ENCODE results near the gene PREX1. TPM values are rescaled to one million over a fixed set of nuclear protein-coding genes. Genes with fewer than 3 reads are reported as not detected.

Gene PREX1
- total RNA-seq, 1 experiment from 2014 or later, result not detected

GRCh38 chr20:48850977-48851299 is 23.1 kb upstream of the PREX1 start:
- Mint-ChIP-seq H3K27me3 (ENCODE audit: insufficient read depth, unreplicated experiment) (peaks cover 12% of the 10 kb centered on the region), H3K4me1 (ENCODE audit: insufficient read depth, unreplicated experiment) (peaks cover 10% of the 10 kb centered on the region), H3K27ac (ENCODE audit: low read depth, unreplicated experiment) (no peak overlapping the region), H3K36me3 (ENCODE audit: insufficient read depth, unreplicated experiment) (no peaks in the 10 kb centered on the region), H3K9me3 (ENCODE audit: unreplicated experiment) (no peaks in the 10 kb centered on the region), H3K4me3 (ENCODE audit: unreplicated experiment) (no peak overlapping the region)
- no peak for DNase-seq (ENCODE audit: unreplicated experiment)
- BruUV-seq (replicated peaks), result no TSS peak
- intact Hi-C loops (cut with micrococcal nuclease), result no loop called here
- TF ChIP-seq CTCF (IDR thresholded peaks at IDR 0.05; ENCODE audit: unreplicated experiment), result no peak
- ChIA-PET CTCF (interaction anchor here (0.6 to 1.0 kb wide), 2 partner anchors 33 to 335 kb away, joined by 4 to 5 read pairs; no protein-coding TSS in a partner anchor), POLR2A (interaction anchor here (0.9 kb wide), 1 partner anchor 19 kb away, joined by 3 read pairs; no protein-coding TSS in a partner anchor)

- no peak overlapping the region for H3K4me3 Mint-ChIP-seq (ENCODE audit: unreplicated experiment)
- H3K4me1 Mint-ChIP-seq (ENCODE audit: insufficient read depth, unreplicated experiment), result peaks cover 10% of the 10 kb centered on the region
- CTCF ChIA-PET, result interaction anchor here (0.5 to 1.0 kb wide), 4 partner anchors 33 to 334 kb away, joined by 3 to 5 read pairs (median 4); no protein-coding TSS in a partner anchor
- H3K27me3 Mint-ChIP-seq (ENCODE audit: insufficient read depth, unreplicated experiment), result peaks cover 12% of the 10 kb centered on the region
- no peak for TF ChIP-seq CTCF (IDR thresholded peaks at IDR 0.05; ENCODE audit: unreplicated experiment)
- no peaks in the 10 kb centered on the region for H3K36me3 Mint-ChIP-seq (ENCODE audit: insufficient read depth, unreplicated experiment)
- no peaks in the 10 kb centered on the region for H3K9me3 Mint-ChIP-seq (ENCODE audit: unreplicated experiment)
- BruUV-seq (replicated peaks), result no TSS peak
- intact Hi-C loops (cut with micrococcal nuclease), result no loop called here
- no peak for DNase-seq (ENCODE audit: unreplicated experiment)
- no peak overlapping the region for H3K27ac Mint-ChIP-seq (ENCODE audit: low read depth, unreplicated experiment)
- POLR2A ChIA-PET, result interaction anchor here (0.9 kb wide), 1 partner anchor 18 kb away, joined by 3 read pairs; no protein-coding TSS in a partner anchor
These were observed 22.6 kb upstream of the PREX1 start for GRCh38 chr20:48850257-48850976.

GRCh38 chr20:48849779-48850178 is 22.0 kb upstream of the PREX1 start:
- CTCF ChIA-PET, result interaction anchor here (0.6 to 1.0 kb wide), 2 partner anchors 34 to 237 kb away, joined by 4 to 5 read pairs; no protein-coding TSS in a partner anchor
- POLR2A ChIA-PET, result no interaction called here
- peaks cover 15% of the 10 kb centered on the region for H3K4me1 Mint-ChIP-seq (ENCODE audit: insufficient read depth, unreplicated experiment)
- no TSS peak for BruUV-seq (replicated peaks)
- TF ChIP-seq CTCF (IDR thresholded peaks at IDR 0.05; ENCODE audit: unreplicated experiment), result no peak
- H3K9me3 Mint-ChIP-seq (ENCODE audit: unreplicated experiment), result no peaks in the 10 kb centered on the region
- no peak overlapping the region for H3K27ac Mint-ChIP-seq (ENCODE audit: low read depth, unreplicated experiment)
- no peak for DNase-seq (ENCODE audit: unreplicated experiment)
- H3K27me3 Mint-ChIP-seq (ENCODE audit: insufficient read depth, unreplicated experiment), result peaks cover 12% of the 10 kb centered on the region
- no peak overlapping the region for H3K4me3 Mint-ChIP-seq (ENCODE audit: unreplicated experiment)
- intact Hi-C loops (cut with micrococcal nuclease), result no loop called here
- H3K36me3 Mint-ChIP-seq (ENCODE audit: insufficient read depth, unreplicated experiment), result no peaks in the 10 kb centered on the region

GRCh38 chr20:48849299-48849698 is 21.5 kb upstream of the PREX1 start:
- CTCF ChIA-PET, result interaction anchor here (0.6 kb wide), 2 partner anchors 169 to 236 kb away, joined by 3 to 5 read pairs; no protein-coding TSS in a partner anchor
- no peaks in the 10 kb centered on the region for H3K9me3 Mint-ChIP-seq (ENCODE audit: unreplicated experiment)
- no peak for TF ChIP-seq CTCF (IDR thresholded peaks at IDR 0.05; ENCODE audit: unreplicated experiment)
- POLR2A ChIA-PET, result no interaction called here
- H3K36me3 Mint-ChIP-seq (ENCODE audit: insufficient read depth, unreplicated experiment), result no peaks in the 10 kb centered on the region
- H3K4me3 Mint-ChIP-seq (ENCODE audit: unreplicated experiment), result no peak overlapping the region
- no TSS peak for BruUV-seq (replicated peaks)
- peaks cover 12% of the 10 kb centered on the region for H3K27me3 Mint-ChIP-seq (ENCODE audit: insufficient read depth, unreplicated experiment)
- peaks cover 13% of the 10 kb centered on the region for H3K4me1 Mint-ChIP-seq (ENCODE audit: insufficient read depth, unreplicated experiment)
- no peak for DNase-seq (ENCODE audit: unreplicated experiment)
- intact Hi-C loops (cut with micrococcal nuclease), result no loop called here
- H3K27ac Mint-ChIP-seq (ENCODE audit: low read depth, unreplicated experiment), result no peak overlapping the region
